Upper lobe of left lung (tissue), 6 donors: Measurements from ENCODE around the gene LONP1. TPM values are rescaled to one million over a fixed set of nuclear protein-coding genes. Genes with fewer than 3 reads are reported as not detected.
A peak's percentile ranks its signal among the peaks of the same experiment; 100 is the strongest.

Experiments used
- ATAC-seq, 2 donors: fragments of 200-7000 bp; cut with Tn5 transposase; one replicate each; pipeline ENCODE4 v1.9.1; 2022; ENCODE audit warnings: mild to moderate bottlenecking in 2 of 2, moderate library complexity in 2 of 2; ENCODE audit not compliant: low FRiP score in 2 of 2
- DNase-seq, 2 donors: peaks; one replicate each; pipeline ENCODE4 v3.0.0-alpha.2; 2019 to 2020
- H3K27ac ChIP-seq, 4 donors: fragments of 200-600 bp; sonication (generic); one replicate each; pipeline ENCODE4 v1.5.1; 2016 to 2019
- H3K27me3 ChIP-seq, 4 donors: fragments of 200-600 bp; sonication (generic); one replicate each; pipeline ENCODE4 v1.5.1; 2017 to 2019
- H3K36me3 ChIP-seq, 4 donors: fragments of 200-600 bp; sonication (generic); one replicate each; pipeline ENCODE4 v1.5.1; 2016 to 2019
- H3K4me1 ChIP-seq, 4 donors: fragments of 200-600 bp; sonication (generic); one replicate each; pipeline ENCODE4 v1.5.1; 2018 to 2019
- H3K4me3 ChIP-seq, 4 donors: fragments of 200-600 bp; sonication (generic); one replicate each; pipeline ENCODE4 v1.5.1; 2017 to 2019; ENCODE audit warnings: mild to moderate bottlenecking in 2 of 4, moderate library complexity in 1 of 4
- H3K9me3 ChIP-seq, 4 donors: fragments of 200-600 bp; sonication (generic); one replicate each; pipeline ENCODE4 v1.5.1; 2018 to 2019
- EP300 ChIP-seq, 4 donors: sonication (generic); formaldehyde crosslinking; IDR thresholded peaks; one replicate each; pipeline ENCODE4 v1.5.1; 2017; ENCODE audit warnings: antibody characterized with exemption in 4 of 4, control low read depth in 2 of 4
- POLR2A ChIP-seq, 4 donors: fragments of 450-650 bp; IDR thresholded peaks; one replicate each; pipeline ENCODE4 v1.5.1; 2016 to 2017; ENCODE audit warnings: antibody characterized with exemption in 4 of 4, mild to moderate bottlenecking in 2 of 4
- POLR2AphosphoS5 ChIP-seq, 2 donors: sonication (generic); formaldehyde crosslinking; IDR thresholded peaks; one replicate each; pipeline ENCODE4 v1.5.1; 2017; ENCODE audit warnings: antibody characterized with exemption in 2 of 2
- whole genome bisulfite sequencing, 2 donors: methylation state at CpG; one replicate each; pipeline ENCODE4 v1.1.5; 2017 to 2018; 5-methylcytosine and 5-hydroxymethylcytosine counted together
- total RNA-seq, 6 donors: library from RNA; depleted of rRNA in 4 of 6; stranded (reverse); fragments of >200 nt in 4 of 6; gene quantifications; one replicate each; pipeline versions ENCODE4 v1.1.0 to v1.2.1, GENCODE V29; 2016 to 2021
- TF ChIP-seq, protein P1 (sequence below), 6 experiments: fragments of 450-650 bp in 4 of 6; fragments of 200-600 bp in 2 of 6; sonication (generic) in 2 of 6; IDR thresholded peaks; one replicate each; pipeline ENCODE4 v1.5.1; 2016 to 2019; ENCODE audit warnings: antibody characterized with exemption in 6 of 6
- donor health status: DM: no; HTN: no; CAD: no; lungs with moderate emphysema.
- donor health status: DM: no; HTN: yes; CAD: no; lungs with severe emphysema.

Gene LONP1
- total RNA-seq, 6 donors from 2014 or later = 79.7 to 141 (median 89.4) TPM

DNA sequence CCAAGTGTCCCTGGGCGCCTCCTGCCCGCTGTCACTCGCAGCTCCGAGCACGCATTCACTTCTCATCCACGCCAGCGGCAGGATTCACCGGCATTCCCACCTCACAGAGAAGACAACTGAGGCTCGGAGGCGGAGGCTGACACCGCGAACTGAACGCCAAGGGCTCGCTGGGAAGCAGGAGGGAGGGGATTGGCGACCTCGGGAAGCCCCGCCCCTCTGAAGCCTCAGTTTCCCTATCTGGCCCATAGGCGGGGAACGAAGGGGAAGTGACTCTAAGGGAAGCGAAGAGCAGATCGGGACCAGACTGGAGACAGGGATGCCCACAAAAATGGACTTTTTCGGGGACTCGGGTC is 39.9 kb downstream of the LONP1 start:
- peak in 1 of 2 donors; percentile 36 for DNase-seq
- Histone ChIP-seq H3K36me3 (peaks cover 0 to 5% (median 0%) of the 10 kb centered on the region in 4 donors), H3K4me3 (peak overlapping the region; percentile 73 to 99 (median 88)), H3K9me3 (no peaks in the 10 kb centered on the region), H3K27me3 (no peaks in the 10 kb centered on the region), H3K4me1 (peaks cover 14 to 20% (median 17%) of the 10 kb centered on the region in 4 donors), H3K27ac (peak overlapping the region; percentile 80 to 96 (median 92))
- ATAC-seq = peak in 1 of 2 donors; percentile 6
- peak in 1 of 4 donors; percentile 32 for TF ChIP-seq POLR2A (IDR thresholded peaks at IDR 0.05)
- TF ChIP-seq, protein P1, sequence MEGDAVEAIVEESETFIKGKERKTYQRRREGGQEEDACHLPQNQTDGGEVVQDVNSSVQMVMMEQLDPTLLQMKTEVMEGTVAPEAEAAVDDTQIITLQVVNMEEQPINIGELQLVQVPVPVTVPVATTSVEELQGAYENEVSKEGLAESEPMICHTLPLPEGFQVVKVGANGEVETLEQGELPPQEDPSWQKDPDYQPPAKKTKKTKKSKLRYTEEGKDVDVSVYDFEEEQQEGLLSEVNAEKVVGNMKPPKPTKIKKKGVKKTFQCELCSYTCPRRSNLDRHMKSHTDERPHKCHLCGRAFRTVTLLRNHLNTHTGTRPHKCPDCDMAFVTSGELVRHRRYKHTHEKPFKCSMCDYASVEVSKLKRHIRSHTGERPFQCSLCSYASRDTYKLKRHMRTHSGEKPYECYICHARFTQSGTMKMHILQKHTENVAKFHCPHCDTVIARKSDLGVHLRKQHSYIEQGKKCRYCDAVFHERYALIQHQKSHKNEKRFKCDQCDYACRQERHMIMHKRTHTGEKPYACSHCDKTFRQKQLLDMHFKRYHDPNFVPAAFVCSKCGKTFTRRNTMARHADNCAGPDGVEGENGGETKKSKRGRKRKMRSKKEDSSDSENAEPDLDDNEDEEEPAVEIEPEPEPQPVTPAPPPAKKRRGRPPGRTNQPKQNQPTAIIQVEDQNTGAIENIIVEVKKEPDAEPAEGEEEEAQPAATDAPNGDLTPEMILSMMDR (IDR thresholded peaks at IDR 0.05) = peak in 2 of 6 experiments; percentile 9 to 25
- no peak for TF ChIP-seq POLR2AphosphoS5 (IDR thresholded peaks at IDR 0.05)
- TF ChIP-seq EP300 (IDR thresholded peaks at IDR 0.05) = no peak
- WGBS, 2 donors = 0% methylated on average over 3 to 15 of the region's 23 CpGs

DNA sequence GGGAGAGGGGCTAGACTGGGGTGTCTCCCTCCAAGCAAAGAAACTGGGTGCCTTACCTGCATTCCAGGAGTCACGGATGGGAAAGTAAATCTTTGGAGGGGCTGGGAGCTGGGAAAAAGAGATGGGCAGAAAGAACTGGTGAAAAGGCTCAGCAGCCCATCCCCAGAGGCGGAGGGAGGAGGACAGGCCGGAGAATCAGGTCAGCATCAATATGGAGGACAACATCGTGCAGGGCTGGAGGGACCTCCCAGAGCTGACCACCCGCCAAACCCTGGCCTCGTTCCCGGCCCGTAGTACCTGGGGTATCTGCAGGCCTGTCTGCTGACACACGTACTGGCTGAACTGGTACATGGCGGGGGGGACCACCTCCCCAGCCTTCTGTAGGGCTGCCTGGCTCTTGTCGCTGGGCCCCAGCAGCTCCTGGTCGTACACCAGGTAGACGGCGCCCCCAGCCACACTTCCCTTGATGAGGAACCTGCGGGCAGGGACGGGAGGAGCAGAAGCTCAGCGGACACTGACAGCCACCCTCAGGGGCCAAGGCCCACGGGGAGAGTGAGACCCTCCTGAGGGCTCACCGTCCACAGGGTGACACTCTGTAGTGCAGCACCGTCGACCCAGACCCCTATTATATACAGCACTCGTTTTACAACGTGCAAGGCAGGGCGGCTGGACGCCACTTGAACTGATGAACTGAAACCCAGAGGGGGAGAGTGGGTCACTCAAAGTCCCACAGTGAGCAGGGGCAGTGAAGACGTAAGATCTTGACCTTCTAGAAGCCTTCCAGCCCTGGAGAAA is 40.5 kb downstream of the LONP1 start:
- peak in 1 of 2 donors; percentile 57 for DNase-seq
- no peaks in the 10 kb centered on the region for H3K9me3 ChIP-seq
- H3K4me1 ChIP-seq = peaks cover 14 to 20% (median 17%) of the 10 kb centered on the region in 4 donors
- WGBS, 2 donors = 33 to 47% methylated on average over 10 to 20 of the region's 26 CpGs
- no peaks in the 10 kb centered on the region for H3K27me3 ChIP-seq
- H3K36me3 ChIP-seq = peaks cover 0 to 5% (median 0%) of the 10 kb centered on the region in 4 donors
- peak overlapping the region; percentile 73 to 99 (median 88) for H3K4me3 ChIP-seq
- no peak for TF ChIP-seq POLR2AphosphoS5 (IDR thresholded peaks at IDR 0.05)
- no peak for ATAC-seq
- peak overlapping the region; percentile 80 to 96 (median 92) for H3K27ac ChIP-seq

DNA sequence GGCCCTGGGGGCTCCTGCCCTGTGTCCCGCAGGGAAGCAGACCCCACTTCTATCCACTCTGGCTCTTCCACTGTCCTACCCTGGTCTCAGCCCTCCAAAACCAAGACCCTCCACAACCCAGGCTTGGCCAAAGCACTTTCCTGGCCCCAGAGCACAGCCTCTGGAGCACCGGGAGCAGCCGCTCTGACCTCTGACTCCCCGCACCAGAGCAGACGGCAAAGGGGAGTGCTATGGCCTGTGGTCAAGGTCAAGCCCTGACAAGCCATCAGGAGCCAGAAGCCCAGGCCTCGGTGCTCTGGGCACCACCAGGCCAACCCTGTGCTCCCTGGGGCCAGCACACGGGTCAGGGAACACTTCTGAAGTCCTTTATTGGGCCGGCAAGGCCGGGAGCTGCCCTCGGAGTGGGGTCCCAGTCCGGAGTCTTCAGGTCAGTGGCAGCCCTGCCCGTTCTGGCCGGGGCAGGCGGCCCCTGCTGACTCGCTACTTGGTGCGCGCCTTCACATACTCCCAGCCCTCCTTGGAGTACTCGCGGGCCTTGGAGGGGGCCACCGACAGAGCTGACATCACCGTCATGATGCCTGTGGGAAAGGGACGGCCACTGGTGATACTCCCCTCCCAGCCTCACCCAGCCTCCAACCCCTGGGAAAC is 41.8 kb downstream of the LONP1 start:
- Histone ChIP-seq H3K36me3 (peaks cover 0 to 5% (median 0%) of the 10 kb centered on the region in 4 donors), H3K27ac (no peak overlapping the region), H3K9me3 (no peaks in the 10 kb centered on the region), H3K4me1 (peaks cover 14 to 20% (median 17%) of the 10 kb centered on the region in 4 donors), H3K4me3 (no peak overlapping the region), H3K27me3 (no peaks in the 10 kb centered on the region)
- ATAC-seq (no peak), DNase-seq (peak in 1 of 2 donors; percentile 72)
- WGBS, 2 donors = 93 to 97% methylated on average over 8 to 17 of the region's 22 CpGs
- no peak for TF ChIP-seq POLR2AphosphoS5 (IDR thresholded peaks at IDR 0.05)
- TF ChIP-seq EP300 (IDR thresholded peaks at IDR 0.05) = no peak
- TF ChIP-seq POLR2A (IDR thresholded peaks at IDR 0.05) = no peak
- TF ChIP-seq, protein P1 (IDR thresholded peaks at IDR 0.05) = no peak

GRCh38 chr19:5677580-5677979 is 42.4 kb downstream of the LONP1 start:
- peak in 1 of 2 donors; percentile 47 for DNase-seq
- TF ChIP-seq POLR2AphosphoS5 (IDR thresholded peaks at IDR 0.05) (no peak), EP300 (IDR thresholded peaks at IDR 0.05) (no peak), POLR2A (IDR thresholded peaks at IDR 0.05) (no peak)
- TF ChIP-seq, protein P1 (IDR thresholded peaks at IDR 0.05) = no peak
- 90 to 91% methylated on average over 5 to 9 of the region's 9 CpGs for WGBS, 2 donors

GRCh38 chr19:5677136-5677535 is 42.8 kb downstream of the LONP1 start:
- Histone ChIP-seq H3K27me3 (no peaks in the 10 kb centered on the region), H3K4me1 (peaks cover 14 to 20% (median 17%) of the 10 kb centered on the region in 4 donors), H3K4me3 (no peak overlapping the region), H3K27ac (no peak overlapping the region), H3K9me3 (no peaks in the 10 kb centered on the region), H3K36me3 (peaks cover 0 to 5% (median 1%) of the 10 kb centered on the region in 4 donors)
- TF ChIP-seq POLR2AphosphoS5 (IDR thresholded peaks at IDR 0.05) (no peak), POLR2A (IDR thresholded peaks at IDR 0.05) (no peak), EP300 (IDR thresholded peaks at IDR 0.05) (no peak)
- TF ChIP-seq, protein P1 (IDR thresholded peaks at IDR 0.05) = no peak
- WGBS, 2 donors = 84 to 91% methylated on average over 4 to 10 of the region's 10 CpGs
- ATAC-seq = no peak
- peak in 1 of 2 donors; percentile 44 for DNase-seq

More at GRCh38 chr19:5677580-5677979, 42.4 kb downstream of the LONP1 start:
- H3K9me3 ChIP-seq = no peaks in the 10 kb centered on the region
- H3K4me3 ChIP-seq = no peak overlapping the region
- H3K36me3 ChIP-seq = peaks cover 0 to 5% (median 0%) of the 10 kb centered on the region in 4 donors
- no peak for ATAC-seq
- H3K27me3 ChIP-seq = no peaks in the 10 kb centered on the region
- H3K4me1 ChIP-seq = peaks cover 14 to 20% (median 17%) of the 10 kb centered on the region in 4 donors
- no peak overlapping the region for H3K27ac ChIP-seq
